Mesangial cell (primary cell): Measurements from ENCODE around the gene UPK1B. TPM values are rescaled to one million over a fixed set of nuclear protein-coding genes. Genes with fewer than 3 reads are reported as not detected.

Experiments used
- total RNA-seq: library from RNA; depleted of rRNA; stranded (reverse); fragments of >200 nt; gene quantifications from 2 replicates; pipeline ENCODE4 v1.2.3, GENCODE V29; 2015

UPK1B gene
- 14.3 and 28.2 TPM in 2 replicates for total RNA-seq

GRCh38 chr3:119173325-119173724 lies at the start of gene UPK1B:
TSS of gene UPK1B (plus strand) at chr3:119173598. CDS start at chr3:119186742, 13,144 bp downstream.

DNA sequence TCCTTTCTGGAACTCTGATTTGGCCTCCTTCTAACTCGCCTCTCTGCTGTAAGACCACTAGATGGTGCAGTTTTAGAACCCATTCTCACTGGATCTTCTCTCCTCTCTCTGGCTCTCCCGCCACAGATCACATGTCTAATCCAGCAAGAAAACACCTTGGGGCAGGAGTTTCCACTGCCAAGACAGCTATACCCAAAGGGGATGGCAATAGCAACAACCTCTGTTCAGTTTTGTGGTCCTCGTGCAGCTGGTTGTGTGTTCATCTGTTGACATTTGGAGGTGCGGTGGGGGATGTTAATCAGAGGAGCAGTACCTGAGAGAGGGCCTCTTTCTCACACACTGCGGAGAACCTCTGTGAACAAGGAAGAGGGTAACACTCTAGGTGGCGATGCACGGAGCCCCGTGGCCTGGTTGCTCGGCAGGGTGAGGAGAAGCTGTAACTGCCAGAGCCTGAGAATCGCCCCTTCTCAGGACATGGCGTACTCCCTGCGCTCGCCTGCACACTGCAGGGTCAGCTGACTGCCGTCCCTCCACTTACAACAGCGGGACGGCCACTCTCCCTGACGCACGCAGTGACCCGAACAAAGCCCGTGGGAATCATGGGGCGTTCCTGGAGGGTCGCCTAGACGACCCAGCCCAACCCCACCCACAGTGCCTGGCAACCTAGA lies 27.8 kb upstream of the UPK1B start, which contains the start of gene TEX55:
Gene TEX55, plus strand, starts transcription at position 666 of the 668 bp plus-strand sequence. CDS start 25 bp downstream, outside the sequence.

GRCh38 chr3:119240591-119241434 lies 67.4 kb downstream of the UPK1B start, which contains the start of gene B4GALT4:
TSS of gene B4GALT4 (minus strand) at chr3:119240878. CDS start at chr3:119230099, 10,779 bp downstream.

Other genes starting within 250 kb of the UPK1B start
- gene IGSF11, start 138.8 kb upstream of the UPK1B start, total RNA-seq = under 0.01 TPM in 1 of 2 replicates, not detected in the other
- not detected in 2 replicates for gene TEX55, start 27.4 kb upstream of the UPK1B start, total RNA-seq
- gene B4GALT4, start 67.3 kb downstream of the UPK1B start, total RNA-seq = 20.4 TPM in 2 replicates
- 13.4 and 13.6 TPM in 2 replicates for gene ARHGAP31, start 120.8 kb downstream of the UPK1B start, total RNA-seq